ENCODE measurements around the gene MORC2. TPM values are rescaled to one million over a fixed set of nuclear protein-coding genes. Genes with fewer than 3 reads are reported as not detected.
A peak's percentile ranks its signal among the peaks of the same experiment; 100 is the strongest.

The MORC2 gene
- total RNA-seq, 1 donor from 2014 or later, result 28.7 TPM

DNA sequence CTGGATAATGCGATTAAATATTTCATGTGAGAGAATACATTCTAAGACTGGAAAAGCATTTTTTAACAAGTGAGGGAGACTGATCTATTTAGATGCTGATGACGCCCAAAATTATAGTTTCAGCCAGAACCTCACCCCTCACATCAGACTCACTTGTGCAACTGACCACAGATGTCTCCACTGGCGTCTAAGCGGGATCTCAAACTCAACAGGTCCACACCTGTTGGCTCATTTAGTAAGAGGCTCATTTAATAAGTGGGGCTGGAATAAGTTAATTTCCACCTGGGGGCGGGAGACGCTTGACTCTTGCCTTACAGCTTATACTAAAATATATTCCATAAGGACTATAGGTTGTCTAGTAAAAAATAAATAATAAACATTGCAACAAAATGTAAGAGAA is 47.5 kb downstream of the MORC2 start:
- DNase-seq (ENCODE audit: low spot score), result no peak

DNA sequence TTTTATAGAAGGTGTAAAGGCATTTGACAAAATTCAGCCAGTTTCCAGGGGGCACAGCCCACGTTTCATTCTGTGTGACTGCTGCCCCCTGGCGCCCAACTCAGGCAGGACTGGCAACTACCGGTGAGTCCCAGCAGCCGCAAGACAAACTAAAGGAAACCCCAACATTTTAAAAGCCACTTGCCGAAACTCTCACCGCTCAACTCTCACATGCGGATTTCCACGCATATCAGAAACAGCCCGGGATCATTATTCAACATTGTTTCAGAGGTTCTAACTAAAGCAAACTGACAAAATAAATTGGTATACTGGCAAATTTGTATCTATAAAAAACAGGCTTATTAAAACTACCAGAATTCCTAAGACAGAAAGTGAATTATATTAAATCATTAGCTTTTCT is 48.2 kb downstream of the MORC2 start:
- no peak for DNase-seq (ENCODE audit: low spot score)

DNA sequence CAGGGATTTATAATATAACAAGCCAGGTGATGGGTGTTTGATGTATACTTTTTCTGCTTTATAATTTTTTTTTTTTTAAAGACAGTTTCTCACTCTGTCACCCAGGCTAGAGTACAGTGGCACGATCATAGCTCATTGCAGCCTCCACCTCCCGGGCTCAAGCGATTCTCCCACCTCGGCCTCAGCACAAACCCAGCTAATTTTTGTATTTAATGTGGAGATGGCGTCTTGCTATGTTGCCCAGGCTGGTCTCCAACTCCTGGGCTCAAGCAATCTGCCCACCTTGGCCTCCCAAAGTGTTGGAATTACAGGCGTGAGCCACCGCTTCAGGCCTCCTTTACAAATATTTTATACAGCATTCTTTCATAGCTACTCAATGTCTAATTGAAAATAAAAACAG is 48.6 kb downstream of the MORC2 start:
- DNase-seq (ENCODE audit: low spot score), result no peak

DNA sequence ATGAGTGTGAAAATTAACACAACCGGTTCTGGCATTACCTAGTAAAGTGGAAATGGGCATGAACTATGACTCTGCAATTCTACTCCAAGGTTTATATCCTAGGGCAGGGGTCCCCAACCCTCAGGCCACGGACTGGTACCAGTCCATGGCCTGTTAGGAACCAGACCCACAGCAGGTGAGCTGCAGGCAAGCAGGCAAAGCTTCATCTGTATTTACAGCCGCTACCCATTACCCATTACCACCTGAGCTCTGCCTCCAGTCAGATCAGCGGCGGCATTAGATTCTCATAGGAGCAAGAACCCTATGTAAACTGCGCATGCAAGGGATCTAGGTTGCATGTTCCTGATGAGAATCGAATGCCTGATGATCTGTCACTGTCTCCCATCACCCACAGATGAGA is 49.8 kb downstream of the MORC2 start:
- DNase-seq (ENCODE audit: low spot score), result no peak

DNA sequence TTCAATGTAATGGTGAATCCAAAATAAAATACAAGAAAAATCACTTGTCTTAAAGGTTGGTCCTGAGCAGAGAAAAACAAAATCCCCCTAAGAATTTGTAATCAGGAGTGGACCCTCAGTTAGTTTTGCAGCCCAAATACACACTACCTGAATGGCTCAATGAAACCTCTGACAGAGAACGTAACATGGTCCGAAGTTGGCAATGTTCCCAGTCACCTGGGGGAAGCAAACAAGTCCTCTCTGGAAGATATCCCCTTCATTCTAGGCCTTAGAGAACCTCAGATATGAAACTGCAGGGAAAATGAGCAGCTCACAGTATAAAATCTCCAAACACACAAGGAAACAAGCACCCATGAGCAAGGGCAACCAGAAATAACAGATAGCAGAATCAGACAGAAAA is 58.2 kb downstream of the MORC2 start:
- no peak for DNase-seq (ENCODE audit: low spot score)

DNA sequence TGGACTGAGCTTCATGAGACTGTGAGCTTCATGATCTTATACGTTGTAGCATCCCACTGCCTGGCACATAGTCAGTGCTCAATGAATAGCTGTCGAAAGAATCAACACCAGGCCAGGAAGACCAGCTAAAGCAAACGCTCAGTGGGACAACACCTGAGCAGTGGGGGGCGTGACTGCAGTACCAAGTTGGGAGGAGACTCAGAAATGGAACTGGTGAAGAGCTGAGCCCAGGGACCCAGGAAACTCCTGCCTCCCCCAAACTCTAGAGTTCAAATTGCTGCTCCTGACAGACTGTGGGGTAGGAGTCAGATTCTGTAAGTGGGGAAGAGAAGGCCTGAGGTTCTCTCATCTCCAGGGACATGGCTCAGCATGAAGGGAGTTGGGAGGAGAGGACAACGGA is 59.3 kb downstream of the MORC2 start:
- no peak for DNase-seq (ENCODE audit: low spot score)

DNA sequence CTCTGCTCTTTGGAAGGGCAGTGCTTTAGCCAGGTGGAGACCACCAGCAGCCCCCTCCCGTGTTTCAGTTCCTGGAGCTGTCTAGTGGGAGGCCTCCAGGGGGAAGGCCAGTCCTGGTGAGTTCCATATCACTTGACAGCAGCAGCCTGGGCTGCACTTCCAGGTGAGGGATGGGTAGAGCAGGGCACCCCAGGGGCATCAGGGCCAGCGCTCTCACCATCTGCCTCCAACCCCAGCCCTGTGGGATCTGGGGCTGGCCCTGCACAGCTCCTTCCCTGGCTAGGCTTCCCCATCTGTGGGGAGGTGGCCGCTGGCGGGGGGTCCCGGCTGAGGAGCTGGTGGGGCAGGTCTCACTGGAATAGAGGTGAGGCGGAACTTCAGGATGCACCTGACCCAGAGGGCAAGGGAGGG is 60.5 kb downstream of the MORC2 start:
- DNase-seq (ENCODE audit: low spot score), result no peak

DNA sequence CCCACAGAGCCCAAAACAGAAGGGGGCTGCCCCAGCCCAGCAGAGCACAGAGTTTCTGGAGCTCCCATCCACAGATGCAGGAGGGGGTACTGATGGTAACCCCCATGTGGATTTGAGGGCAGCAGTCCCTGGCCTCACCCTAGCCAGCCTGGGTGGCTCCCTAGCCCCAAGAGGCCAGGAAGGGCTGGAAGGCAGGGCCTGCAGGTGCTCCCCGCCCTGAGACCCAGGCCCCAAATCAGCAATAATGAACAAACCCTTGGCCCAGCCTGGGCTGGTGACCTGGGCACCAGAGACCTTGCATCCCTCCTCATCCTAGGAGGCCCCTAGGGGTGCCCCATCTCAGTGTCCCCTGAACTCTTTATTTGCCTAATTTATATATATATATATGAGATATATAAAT is 61.6 kb downstream of the MORC2 start:
- DNase-seq (ENCODE audit: low spot score), result no peak

GRCh38 chr22:30906411-30906810 is 62.2 kb downstream of the MORC2 start:
- DNase-seq (ENCODE audit: low spot score), result no peak

DNA sequence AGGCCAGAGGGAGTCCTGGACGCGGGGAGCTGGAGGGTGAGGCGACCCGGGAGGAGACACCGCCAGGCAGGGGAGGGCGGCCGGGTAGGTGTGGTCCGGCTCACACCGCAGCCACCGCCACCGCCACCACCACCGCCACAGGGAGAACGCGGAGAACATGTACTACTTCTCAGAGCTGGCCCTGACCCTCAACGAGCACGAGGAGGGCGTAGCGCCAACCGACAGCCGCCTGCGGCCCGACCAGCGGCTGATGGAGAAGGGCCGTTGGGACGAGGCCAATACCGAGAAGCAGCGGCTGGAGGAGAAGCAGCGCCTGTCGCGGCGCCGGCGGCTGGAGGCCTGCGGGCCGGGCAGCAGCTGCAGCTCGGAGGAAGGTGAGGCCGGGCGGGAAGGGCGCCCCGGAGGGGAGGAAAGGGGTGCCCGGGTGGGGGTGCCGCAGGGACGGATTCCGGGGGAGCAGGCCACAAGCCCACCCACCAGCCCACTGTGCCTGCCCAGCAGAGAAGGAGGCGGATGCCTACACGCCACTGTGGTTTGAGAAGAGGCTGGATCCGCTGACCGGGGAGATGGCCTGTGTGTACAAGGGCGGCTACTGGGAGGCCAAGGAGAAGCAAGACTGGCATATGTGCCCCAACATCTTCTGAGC is 62.8 kb downstream of the MORC2 start:
- DNase-seq (ENCODE audit: low spot score), result no peak

GRCh38 chr22:30903876-30904460 is 64.6 kb downstream of the MORC2 start:
- no peak for DNase-seq (ENCODE audit: low spot score)

DNA sequence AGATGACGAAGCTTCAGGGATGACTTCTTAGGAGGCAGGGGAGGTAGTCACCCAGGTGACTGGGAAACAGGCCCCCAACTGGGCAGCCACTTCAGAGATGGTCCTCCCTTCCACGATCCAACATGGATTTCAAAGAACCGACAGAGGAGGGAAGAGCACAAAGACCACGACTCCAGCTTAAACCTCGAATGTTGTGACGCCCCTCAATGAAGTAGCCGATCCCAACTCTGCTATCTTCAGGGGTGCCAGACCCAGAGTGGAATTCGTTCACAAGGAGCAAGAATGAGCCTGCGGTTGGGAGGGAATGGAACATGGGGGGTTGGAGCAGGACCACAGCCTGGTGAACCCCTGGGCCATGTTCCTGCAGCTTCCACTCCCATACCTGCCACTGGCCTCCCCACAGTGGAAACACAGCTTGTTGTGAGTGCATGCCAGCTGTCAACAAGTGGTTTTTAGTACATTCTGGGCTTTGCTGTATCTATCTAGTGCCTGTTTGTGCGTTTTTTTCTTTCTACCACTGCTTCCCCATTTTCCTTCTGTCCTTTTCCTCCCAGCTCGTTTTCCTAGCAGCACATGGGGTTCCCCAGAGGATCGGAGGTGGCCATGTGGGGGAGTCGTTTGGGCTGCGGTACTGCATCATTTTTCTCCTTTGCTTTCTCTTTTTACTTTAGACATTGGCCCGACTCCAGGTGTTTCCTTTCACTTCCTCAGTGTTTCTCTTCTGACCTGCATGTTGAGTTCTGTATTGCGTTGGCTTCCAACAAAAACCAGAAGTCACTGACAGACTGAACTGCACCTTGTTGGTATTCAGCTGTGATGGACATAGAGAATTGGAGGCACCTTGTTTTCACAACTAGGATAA is 65.8 kb downstream of the MORC2 start:
- no peak for DNase-seq (ENCODE audit: low spot score)

DNA sequence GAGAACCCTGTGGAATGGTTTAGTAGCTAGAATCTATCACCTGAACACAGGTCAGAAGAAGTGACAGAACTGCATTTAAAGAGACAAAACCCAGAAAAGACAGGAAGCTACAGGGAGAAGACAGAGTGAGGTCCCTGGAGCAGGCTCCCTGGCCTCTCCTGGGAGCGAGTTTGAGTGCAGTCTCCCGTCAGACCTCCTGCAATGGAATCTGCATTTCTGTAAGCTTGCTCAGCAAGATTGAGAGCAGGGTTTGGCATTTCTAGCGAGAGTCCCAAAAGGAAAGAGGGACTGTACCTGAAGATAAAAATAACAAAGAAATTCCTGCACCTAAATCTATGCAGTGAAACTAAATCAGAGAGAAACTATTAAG is 74.2 kb downstream of the MORC2 start:
- no peak for DNase-seq (ENCODE audit: low spot score)

DNA sequence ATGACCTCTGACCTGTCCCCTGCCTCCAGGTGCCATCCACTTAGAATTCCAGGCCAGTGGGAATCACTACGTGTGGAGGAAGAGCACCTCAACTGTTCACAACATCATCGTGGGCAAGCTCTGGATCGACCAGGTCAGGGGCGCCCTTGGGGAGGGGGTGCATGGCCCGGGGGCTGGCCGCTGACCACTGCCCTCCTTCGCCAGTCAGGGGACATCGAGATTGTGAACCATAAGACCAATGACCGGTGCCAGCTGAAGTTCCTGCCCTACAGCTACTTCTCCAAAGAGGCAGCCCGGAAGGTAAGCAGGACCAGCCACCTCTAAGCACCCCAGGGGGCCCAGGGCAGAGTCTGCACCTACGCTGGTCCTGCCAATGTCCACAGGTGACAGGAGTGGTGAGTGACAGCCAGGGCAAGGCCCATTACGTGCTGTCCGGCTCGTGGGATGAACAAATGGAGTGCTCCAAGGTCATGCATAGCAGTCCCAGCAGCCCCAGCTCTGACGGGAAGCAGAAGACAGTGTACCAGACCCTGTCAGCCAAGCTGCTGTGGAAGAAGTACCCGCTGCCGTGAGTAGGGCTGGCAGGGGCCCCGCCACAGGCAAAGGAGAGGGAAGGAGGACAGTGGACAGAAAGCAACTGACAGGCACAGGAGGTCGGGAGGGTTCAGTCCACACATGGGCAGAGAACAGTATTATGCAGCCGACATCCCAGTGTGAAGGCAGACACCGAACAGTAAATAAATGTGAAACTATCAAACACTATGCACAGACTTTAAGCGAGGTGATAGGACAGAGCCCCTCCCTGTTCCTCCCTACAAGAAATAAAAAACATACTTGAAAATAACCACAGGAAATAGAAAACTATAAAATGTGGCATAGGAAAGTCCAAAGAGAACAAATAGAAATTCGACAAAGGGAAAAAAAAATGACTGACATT is 74.9 kb downstream of the MORC2 start:
- DNase-seq (ENCODE audit: low spot score), result peak; percentile 73

DNA sequence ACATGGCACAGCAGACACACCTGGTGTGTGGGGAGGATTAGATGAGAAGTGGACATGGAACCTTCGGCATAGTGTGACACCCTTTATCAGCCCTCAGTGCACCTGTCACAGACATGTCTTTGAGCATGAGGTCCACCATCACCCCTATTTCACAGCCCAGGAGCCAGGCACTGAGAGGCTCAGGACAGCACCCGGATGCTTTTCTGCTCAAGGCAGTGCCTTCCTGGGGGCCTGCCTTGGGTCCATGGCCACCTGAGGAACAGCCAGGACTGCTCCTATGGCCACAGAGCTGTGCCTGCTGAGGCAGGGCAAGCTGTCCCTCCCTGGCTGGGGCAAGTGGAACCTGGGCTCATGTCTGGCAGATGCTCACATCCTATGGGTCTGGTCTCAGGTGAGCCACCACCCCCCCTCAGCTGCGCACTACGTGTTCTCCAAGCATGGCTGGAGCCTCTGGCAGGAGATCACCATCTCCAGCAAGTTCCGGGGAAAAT is 75.8 kb downstream of the MORC2 start:
- DNase-seq (ENCODE audit: low spot score), result peak; percentile 84

DNA sequence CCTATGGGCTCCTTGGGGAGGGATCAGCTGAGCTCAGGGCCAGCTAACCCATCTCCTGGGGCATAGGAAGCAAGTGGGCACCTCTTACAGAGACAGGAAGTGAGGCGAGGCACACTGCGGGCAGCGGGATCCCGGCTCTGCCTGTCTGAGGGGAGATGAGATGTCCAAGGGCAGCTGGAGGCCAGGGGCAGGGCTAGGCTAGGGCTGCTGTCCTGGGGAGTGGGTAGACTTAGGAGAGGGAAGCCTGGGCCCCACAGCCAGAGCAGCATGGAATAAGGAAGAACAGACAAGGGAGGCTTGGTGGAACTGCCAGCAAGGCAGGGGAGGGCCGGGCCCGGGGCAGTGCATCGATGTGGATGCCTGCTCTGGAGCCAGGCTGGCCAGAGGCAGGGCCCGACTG is 76.3 kb downstream of the MORC2 start:
- DNase-seq (ENCODE audit: low spot score), result peak; percentile 49

GRCh38 chr22:30891781-30892180 is 76.8 kb downstream of the MORC2 start:
- peak; percentile 67 for DNase-seq (ENCODE audit: low spot score)

DNA sequence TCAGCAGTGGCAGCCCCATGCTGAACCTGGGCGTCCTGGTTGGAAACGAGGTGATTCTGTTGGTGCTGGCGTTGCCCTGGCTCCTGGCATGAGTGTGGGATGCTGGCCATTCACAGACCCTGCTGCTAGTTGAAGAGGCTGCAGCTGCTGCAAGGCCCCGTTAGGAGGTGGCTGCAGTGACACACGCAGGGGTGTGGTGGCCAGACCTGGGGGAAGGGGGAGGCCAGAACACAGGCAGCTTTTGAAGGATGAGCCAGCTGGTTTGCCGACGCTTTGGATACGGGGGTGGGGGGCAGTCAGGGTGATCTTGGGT is 77.2 kb downstream of the MORC2 start:
- peak; percentile 73 for DNase-seq (ENCODE audit: low spot score)

DNA sequence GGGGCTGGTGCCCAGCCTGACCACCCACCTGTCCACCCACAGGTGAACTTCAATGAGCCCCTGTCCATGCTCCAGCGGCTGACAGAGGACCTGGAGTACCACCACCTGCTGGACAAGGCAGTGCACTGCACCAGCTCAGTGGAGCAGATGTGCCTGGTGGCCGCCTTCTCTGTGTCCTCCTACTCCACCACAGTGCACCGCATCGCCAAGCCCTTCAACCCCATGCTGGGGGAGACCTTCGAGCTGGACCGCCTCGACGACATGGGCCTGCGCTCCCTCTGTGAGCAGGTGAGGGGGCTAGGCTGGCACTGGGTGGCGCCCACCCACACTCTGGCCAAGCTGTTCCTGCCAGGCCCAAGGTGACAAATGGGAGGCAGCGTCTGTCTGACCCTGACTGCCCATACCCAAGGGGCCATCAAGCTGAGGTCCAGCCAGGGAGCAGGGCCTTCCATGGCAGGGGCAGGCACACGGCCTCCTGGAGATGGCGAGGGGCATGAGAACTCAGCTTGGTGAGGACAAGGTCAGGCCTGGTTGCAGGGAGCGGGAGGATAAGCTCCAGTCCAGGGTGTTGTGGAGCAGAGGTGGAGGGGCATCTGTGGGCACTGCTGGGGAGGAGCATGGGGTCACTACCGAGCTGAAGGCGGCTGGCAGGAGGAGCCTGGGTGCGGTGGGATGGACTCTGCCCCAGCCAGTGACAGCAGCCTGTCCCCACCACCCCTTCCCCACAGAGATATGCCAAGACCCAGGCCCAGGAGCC is 77.7 kb downstream of the MORC2 start:
- peak; percentile 82 for DNase-seq (ENCODE audit: low spot score)

GRCh38 chr22:30889996-30890480 is 78.5 kb downstream of the MORC2 start:
- peak; percentile 62 for DNase-seq (ENCODE audit: low spot score)
